Measurements from ENCODE around the gene CYS1.

- TF ChIP-seq CTCF (IDR thresholded peaks at IDR 0.05; ENCODE audit: insufficient read depth, low read length, poor library complexity, severe bottlenecking): no peak
- TF ChIP-seq EZH2phosphoT487 (conservative IDR thresholded peaks at IDR 0.05; ENCODE audit: low read length): no peak
Observed at GRCh38 chr2:10064932-10065772, 15.1 kb downstream of the CYS1 start.
